Measurements from ENCODE around the gene HS1BP3. TPM values are rescaled to one million over a fixed set of nuclear protein-coding genes. Genes with fewer than 3 reads are reported as not detected.

HS1BP3 gene
- total and polyA plus RNA-seq, 2 of the 13 experiments (the other 11 are each of a cell fraction or from before 2014, with no cell fraction given) = 15.2 to 22.0 TPM

- TF ChIP-seq ZXDC (CRISPR knock-in tag; IDR thresholded peaks at IDR 0.05) (peak; percentile 86; the same call in 1 of the 2 replicates), ZNF510 (CRISPR knock-in tag; IDR thresholded peaks at IDR 0.05; ENCODE audit: low read depth) (peak; percentile 95), JUN (CRISPR knock-in tag; IDR thresholded peaks at IDR 0.05) (peak; percentile 100), TFAP4 (IDR thresholded peaks at IDR 0.05; ENCODE audit: borderline replicate concordance, low read depth) (peak; percentile 59), TRIM24 (CRISPR knock-in tag; IDR thresholded peaks at IDR 0.05) (no peak), ZNF446 (CRISPR knock-in tag; IDR thresholded peaks at IDR 0.05) (no peak; the same call in 1 of the 2 replicates), TEAD2 (CRISPR knock-in tag; IDR thresholded peaks at IDR 0.05) (0 out of 2 replicates have a peak, but pooled peaks have one; percentile 57), KLF12 (CRISPR knock-in tag; IDR thresholded peaks at IDR 0.05; ENCODE audit: borderline replicate concordance) (no peak), HNF1B (CRISPR knock-in tag; IDR thresholded peaks at IDR 0.05) (peak; percentile 82), KAT2B (IDR thresholded peaks at IDR 0.05; ENCODE audit: borderline replicate concordance, low read depth, low read length) (no peak), NR2F1 (CRISPR knock-in tag; IDR thresholded peaks at IDR 0.05) (peak in 1 of 2 experiments; percentile 57; a peak in 3 of 4 replicates), E2F1 (CRISPR knock-in tag; IDR thresholded peaks at IDR 0.05) (no peak), BATF2 (CRISPR knock-in tag; IDR thresholded peaks at IDR 0.05) (peak; percentile 78; the same call in 1 of the 2 replicates), ARID2 (CRISPR knock-in tag; IDR thresholded peaks at IDR 0.05; ENCODE audit: borderline replicate concordance) (no peak; the same call in 1 of the 2 replicates), ETV5 (CRISPR knock-in tag; IDR thresholded peaks at IDR 0.05; ENCODE audit: borderline replicate concordance) (peak; percentile 81; the same call in 1 of the 2 replicates), ZNF34 (CRISPR knock-in tag; IDR thresholded peaks at IDR 0.05; ENCODE audit: borderline replicate concordance) (peak; percentile 56; the same call in 1 of the 2 replicates), BCLAF1 (IDR thresholded peaks at IDR 0.05) (no peak)
Measured at GRCh38 chr2:20584399-20585358, 66.2 kb downstream of the HS1BP3 start (continued).

Data from HepG2 (cell line).